ENCODE results near the gene SUN2.

SUN2 gene

DNA sequence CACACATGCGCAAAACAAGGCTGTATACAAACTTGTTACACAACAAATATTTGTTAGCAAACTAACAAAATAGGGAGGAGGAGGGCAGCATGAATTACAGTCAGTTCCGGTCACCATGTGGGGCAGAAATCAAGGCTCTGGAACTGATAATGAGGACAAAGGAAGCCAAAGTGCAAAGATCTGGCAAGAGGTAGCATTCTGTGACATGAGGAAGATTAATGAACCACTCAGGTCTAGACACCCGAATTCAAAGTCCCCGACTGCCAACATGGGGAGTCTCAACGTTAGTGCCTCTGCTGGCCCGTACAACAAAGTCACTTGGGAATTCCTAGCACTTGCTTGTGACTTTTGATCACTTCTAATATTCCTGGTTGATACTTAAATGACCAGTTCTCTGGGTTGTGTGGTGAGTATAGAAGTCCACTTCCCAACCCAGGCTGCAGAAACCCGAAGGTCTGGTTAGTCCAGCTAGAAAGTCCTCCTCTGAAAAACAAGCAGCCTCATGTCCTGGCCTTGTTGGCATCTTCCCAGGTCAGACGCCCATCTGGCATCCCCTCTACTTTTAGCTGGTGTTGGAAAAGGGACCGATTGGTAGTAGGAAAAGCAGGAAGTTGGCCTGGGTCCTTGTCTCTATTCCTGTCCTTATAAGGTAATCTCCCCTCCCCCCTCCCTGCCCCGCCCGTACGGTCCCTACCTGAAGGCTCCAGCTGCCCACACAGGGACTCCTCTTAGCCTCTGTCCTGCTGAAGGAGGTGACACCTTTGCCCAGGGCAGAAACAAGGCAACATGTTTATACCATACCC lies 1.6 kb downstream of the SUN2 start:
- peak; percentile 45 for DNase-seq

GRCh38 chr22:38751422-38752346 lies 4.1 kb downstream of the SUN2 start:
- peak; percentile 76 for DNase-seq

DNA sequence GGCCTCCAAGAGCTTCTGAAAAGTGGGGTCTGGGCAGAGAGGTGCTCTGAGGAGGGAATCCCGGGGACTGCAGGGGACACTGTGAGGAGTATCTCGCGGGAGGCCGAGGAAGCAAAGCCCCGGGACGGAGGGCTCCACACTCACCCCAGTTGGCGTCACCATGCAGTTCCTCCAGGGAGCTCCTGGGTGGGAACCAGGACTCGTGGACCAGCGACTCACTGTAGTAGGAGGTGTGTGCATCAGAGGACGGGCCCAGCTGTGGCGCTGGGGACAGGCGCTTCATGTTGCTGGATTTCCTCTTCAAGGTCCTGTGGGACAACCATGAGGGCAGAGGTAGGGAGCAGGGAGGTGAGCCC lies 4.8 kb downstream of the SUN2 start:
- DNase-seq = no peak

- no peak for DNase-seq
Measured at GRCh38 chr22:38750638-38751037, 5.2 kb downstream of the SUN2 start.

DNA sequence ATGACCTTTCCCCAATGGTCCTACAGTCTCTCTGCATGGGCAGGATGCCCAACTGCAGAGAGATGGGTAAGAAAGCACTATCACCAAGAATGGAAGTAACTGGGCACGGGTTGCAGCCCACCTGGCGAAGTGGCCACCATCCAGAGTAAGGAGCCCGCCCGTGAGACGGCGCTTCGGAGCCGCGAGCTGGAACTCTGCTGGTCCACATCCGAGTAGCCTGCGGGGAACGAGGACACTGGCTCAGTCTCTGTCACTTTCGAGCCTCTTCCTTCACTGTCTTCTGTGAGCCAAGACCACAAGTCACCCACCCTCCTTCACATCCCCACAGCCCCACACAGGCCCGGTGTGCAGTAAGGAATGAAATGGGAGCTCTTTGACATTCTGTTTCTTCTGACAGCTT lies 5.7 kb downstream of the SUN2 start:
- no peak for DNase-seq

DNA sequence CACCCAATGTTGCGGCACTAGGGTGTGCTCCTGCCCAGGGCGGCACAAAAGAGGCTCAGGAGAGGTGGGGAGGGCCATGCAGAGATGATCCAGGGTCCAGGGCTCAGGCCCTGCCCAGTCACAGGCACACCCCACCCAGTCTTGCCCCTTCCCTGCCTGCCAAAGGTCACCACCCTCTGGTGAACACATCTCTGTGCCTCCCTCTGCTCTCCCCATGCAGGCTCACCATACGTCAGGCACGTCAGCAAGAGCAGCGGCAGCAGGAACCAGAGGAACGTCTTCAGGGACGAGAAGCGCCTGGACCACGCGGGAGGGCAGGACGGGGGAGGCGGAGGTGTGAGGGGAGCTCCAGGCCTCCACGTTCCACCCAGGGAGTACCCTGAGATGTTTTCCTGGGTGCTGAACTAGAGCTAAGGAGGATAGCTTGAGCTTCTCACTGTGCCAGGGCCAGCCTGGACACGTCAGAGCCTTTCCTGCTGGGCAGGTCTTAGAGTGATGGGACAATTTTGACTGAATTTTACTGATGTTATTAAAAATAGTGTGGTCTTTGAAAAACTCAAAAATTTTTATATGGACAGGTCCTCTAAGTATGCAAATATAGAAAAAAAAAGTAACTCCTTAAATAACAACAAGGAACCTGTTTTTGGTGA lies 7.2 kb downstream of the SUN2 start:
- no peak for DNase-seq

DNA sequence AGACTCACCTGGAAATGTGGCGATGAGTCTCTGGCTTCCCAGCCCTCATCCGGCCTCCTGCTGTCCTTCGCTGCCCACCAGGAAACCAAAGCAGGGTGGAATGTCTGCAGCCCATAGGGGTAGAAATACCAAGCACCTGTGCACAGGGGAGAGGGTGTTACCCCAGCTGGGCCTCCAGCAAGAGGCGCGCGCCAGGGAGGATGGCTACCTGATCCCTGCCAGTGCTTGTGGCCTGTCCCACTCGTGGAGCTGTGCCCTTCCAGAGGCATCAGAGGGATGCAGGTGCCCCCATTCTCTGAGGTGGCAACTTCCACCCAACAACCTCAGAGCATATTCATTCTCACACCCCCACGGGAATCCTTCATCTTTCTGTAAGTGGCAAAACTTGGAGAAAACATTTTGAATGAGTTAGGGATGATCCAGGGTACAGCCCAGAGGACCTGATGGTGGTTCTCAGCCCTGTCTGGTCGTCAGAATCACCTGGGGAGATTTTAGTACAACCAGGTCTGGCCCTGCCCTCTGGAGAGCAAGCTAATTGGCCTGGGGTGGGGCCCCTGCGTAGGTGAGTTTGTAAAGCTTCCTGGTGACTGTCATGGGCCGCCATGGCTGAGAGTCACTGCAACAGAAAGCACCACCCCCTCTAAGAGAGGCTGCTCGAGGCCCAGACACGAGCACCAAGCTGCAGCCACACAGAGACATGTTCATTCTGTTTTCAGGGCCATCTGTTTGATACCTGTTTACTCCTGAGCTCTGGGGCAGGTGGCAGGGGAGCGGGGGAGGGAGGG lies 9.9 kb downstream of the SUN2 start:
- DNase-seq = no peak

DNA sequence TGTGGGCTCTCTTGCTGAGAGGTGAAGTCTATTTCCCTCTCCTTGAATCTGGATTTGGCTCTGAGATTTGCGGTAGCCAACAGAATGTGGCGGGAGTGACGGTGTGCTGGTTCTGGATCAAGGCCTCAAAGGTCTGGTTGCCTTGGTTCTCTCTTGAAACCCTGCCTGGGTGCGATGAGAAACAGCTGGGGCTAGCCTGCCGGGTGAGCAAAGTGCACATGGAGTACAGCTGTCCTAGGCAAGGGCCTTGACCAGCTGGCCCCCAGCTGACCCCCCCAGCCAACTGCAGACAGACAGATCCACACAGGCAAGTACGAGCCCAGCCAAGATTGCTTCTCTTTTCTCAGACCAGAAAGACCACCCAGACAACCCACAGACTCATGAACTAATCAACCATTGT lies 10.8 kb downstream of the SUN2 start:
- DNase-seq = no peak

- DNase-seq = no peak
Measured at GRCh38 chr22:38742176-38742942, 13.4 kb downstream of the SUN2 start.

DNA sequence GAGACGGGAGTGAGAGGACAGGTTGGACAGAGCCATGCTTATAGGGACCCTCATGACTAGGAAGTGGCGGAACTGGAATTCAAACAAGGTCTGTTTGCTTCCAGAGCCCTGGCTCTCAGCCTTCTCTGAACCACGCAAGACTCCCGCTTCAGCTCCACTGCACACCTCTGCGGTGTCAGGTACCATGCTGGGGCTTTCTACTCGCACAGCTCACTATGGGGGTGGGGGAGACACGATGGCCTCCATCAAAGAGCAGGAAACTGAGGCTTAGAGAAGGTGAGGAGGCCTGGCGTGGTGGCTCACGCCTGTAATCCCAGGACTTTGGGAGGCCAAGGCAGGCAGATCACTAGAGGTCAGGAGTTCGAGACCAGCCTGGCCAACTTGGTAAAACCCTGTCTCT lies 14.2 kb downstream of the SUN2 start:
- no peak for DNase-seq

DNA sequence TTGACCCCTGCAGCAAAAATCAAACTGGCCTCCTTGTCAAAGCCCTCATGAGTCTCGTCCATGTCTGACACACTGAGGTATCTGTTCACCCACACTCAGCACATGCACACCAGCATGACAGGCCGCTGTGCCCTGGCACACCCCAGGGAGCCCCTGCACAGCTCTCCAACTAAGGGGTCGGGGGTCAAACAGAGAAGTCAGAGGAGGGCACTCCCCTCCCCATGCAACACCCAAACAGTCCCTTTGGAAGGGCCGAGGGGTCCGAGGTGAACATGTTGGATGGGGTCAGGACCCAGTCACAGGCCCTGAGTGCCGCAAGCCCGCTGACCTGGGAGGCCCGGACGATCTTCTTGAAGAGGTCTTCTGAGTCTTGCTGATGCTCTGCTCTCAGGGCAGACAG lies 14.6 kb downstream of the SUN2 start:
- DNase-seq = no peak

DNA sequence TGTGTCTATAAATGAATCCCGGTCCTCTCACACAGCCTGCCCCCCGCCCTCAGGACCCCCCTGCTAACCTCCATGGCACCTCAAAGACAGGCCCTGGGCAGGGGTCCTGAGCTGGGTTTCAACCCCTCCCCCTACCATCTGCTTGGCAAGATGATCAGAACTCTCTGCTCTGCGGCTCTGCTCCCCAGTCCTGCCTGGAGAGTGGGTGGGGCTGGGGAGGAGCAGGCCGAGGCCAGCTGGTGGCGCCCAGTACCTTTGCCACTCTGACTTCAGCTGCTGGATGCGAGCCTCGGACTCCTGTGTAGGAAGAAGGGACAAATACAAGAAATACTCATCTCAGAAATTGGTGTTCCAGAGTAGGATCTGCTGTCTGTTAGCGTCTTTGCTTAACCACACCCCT lies 15.0 kb downstream of the SUN2 start:
- DNase-seq = no peak

GRCh38 chr22:38740116-38740723 lies 15.6 kb downstream of the SUN2 start:
- no peak for DNase-seq

DNA sequence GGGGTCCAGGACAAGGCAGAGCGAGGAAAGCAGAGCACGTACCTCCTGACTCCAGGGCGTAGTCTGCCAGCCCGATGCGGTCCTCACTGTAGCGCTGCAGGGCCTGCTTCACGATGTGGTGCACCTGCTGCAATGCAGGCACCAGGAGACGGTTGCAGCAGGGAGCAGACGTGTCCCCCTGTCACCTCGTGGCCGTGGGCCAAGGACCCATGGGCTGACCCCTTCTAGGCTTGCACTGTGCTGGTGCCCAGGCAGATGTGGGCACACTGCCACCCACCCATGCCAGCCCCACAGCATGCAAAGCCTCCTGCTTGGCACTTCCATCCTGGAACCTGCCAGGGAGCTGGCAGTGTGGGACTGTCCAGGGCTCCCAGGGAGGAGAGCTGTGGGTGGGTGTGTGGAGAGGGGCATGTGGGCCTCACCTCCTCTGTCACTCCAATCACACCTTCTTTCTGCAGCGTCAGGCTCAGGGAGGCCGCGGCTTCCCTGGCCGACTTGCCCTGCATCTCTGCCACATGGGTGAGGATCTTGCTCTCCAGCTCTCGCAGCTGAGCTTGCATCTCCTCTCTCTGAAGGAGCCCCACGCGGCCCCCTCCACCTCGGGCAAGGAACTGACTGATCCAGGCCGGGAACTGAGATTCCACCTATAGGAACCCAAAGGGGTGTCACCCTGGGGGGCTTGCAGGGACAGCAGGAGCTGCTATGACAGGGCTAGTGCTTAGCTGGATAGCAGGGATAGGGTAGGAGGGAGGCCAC lies 16.3 kb downstream of the SUN2 start:
- no peak for DNase-seq

- no peak for DNase-seq
Measured at GRCh38 chr22:38738475-38739070, 17.2 kb downstream of the SUN2 start.

DNA sequence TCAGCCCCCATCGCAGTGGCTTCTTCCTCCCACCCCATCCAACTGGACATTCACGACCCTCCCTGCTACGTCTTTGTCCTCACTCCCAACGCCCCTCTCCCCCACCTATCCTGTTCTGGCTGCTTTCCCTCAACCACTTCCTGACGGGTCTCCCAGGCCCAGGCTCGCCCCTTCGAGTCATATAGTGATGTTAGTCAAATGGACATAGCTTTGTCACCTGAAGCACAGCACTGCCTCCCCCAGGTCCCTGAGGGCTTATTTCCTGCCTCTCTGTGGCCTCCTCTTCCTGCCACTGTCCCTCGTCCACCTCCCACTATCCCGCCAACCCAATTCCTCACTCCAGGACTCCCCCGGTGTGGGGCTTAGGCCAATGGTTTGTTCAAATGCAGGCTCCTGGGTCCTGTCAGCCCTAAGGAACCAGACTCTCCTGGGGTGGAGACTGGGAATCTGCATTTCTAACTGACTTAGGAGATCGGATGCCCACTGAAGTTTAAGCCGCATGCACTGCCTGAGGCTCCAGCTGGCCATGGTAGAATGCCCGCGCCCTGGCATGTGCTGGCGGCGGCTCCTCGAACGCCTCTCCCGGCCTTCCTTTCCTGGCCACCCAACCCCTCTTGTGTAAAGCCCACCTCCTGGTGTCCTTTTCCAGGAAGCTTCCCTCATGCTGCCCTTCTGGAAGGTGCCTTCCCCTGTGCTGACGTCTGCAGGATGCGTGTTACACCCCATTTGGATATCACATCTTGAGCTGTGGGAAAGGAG lies 18.3 kb downstream of the SUN2 start:
- no peak for DNase-seq

- no peak for DNase-seq
Measured at GRCh38 chr22:38736257-38736570, 19.6 kb downstream of the SUN2 start.

DNA sequence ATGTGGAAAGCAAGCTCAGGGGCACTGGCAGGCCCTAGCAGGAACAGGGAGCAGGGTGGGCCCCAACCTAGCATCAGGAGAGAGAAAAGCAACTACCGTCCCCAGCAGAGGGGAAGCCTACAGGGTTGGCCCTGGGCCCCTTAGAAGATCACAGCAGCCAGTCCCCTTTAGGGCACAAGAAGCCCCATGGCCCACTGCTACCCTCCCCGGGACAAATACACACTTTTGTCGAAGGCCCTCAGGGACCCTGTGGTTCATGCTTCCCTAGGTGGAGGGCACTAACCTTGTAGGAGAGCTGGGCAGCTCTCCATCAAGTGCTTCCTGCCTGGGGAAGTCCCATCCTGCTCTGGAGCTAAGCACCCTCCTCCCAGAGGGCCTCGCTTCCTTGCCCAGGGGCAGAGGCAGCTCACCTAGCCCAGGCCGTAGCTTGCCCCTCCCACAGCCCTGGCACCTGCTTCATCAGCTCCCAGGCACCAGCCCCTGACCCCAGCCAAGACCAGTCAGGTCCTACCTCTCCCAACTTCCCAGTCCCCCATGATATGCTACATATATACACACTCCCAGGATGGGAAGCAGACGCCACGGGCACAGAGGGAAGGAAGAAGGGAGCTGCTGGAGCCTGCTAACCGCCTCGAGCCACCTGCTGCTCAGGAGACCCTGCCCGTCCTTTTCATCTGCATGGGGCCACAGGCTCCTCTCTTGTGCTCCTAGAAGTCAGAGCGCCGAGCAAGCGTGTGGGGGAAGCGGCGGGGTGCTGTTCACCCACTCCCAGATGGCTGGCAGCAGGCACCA lies 20.1 kb downstream of the SUN2 start:
- no peak for DNase-seq

DNA sequence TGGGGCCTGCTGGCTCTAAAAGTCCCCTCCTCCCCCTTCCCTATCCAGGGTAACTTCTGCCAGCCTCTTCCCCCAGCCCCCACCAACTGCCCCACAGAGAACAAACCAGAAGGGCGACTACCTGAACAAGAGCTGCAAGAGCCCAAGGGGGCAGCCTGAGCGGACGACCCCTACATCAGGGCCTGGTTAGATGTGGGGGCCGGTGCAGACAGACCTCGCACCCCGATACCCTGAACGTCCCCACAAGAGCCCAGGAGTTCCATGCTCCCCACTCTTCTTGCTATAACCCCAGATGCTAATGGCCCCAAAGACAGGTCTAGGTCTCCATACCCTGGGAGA lies 20.7 kb downstream of the SUN2 start:
- DNase-seq = no peak
